ENCODE results near the gene SH3BP2.

DNA sequence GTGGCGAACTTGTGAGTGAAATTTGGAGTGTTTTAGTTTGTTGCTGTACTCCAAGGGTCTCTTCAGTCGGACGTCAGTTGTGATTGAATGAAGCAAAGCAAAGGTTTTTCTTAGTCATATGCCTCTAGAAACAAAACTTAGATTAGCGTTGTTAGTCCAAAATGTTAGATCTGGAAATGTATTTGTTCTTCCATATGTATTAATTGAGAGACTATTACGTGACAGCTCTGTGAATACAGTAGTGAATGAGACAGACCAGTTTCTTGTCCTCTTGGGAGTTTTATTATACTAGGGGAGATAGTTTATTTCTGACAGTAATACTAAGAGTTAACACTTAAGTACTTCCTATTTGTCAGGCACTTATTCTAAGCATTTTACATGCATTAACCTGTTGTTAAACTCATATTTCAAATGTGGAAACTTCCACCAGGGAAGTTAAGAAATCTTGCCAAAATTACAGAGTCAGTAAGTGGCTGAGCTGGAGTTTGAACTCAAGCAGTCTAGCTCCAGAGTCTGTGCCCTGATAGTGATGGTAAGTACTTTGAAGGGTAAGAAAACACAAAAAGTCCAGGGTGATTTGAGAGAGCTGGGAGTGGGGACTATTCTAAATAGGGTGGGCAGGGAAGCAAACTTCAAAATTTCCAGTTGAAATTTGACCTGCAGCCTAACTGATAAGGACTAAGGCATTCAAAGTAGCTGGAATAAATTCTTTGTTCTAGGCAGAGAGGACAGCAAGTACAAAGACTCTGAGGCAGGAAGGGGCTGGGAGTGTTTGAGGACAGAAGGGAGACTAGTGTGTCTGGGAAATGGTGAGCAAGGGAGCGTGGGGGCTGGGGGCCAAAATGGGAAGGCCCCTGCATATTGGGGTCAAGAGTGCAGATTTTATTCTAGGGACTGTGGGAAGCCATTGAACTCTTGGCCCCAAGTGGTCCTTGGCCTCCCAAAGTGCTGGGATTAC is 67.8 kb downstream of the SH3BP2 start:
- TF ChIP-seq, protein P1, sequence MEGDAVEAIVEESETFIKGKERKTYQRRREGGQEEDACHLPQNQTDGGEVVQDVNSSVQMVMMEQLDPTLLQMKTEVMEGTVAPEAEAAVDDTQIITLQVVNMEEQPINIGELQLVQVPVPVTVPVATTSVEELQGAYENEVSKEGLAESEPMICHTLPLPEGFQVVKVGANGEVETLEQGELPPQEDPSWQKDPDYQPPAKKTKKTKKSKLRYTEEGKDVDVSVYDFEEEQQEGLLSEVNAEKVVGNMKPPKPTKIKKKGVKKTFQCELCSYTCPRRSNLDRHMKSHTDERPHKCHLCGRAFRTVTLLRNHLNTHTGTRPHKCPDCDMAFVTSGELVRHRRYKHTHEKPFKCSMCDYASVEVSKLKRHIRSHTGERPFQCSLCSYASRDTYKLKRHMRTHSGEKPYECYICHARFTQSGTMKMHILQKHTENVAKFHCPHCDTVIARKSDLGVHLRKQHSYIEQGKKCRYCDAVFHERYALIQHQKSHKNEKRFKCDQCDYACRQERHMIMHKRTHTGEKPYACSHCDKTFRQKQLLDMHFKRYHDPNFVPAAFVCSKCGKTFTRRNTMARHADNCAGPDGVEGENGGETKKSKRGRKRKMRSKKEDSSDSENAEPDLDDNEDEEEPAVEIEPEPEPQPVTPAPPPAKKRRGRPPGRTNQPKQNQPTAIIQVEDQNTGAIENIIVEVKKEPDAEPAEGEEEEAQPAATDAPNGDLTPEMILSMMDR (optimal IDR thresholded peaks at IDR 0.05 in 1 of 3, IDR thresholded peaks at IDR 0.05 in 1 of 3, conservative IDR thresholded peaks at IDR 0.05 in 1 of 3; ENCODE audit: extremely low read depth in 1 of 3, insufficient read depth in 2 of 3, low read length in 3 of 3), result no peak
- TF ChIP-seq EZH2 (IDR thresholded peaks at IDR 0.05; ENCODE audit: low read length), result no peak

All from keratinocyte (primary cell).